HG02943 (cell line): Measurements from ENCODE around the gene NACC2.
"Not testable (repeated sequence)": the region's sequence is repeated elsewhere in the genome, so short reads cannot be mapped to it uniquely, and the experiment has no call there.

Experiments
- ATAC-seq: cut with Tn5 transposase; IDR thresholded peaks from one replicate; pipeline ENCODE4 v1.9.1; 2021; ENCODE audit warnings: mild to moderate bottlenecking, low read depth, moderate library complexity; ENCODE audit not compliant: unreplicated experiment

NACC2 gene

DNA sequence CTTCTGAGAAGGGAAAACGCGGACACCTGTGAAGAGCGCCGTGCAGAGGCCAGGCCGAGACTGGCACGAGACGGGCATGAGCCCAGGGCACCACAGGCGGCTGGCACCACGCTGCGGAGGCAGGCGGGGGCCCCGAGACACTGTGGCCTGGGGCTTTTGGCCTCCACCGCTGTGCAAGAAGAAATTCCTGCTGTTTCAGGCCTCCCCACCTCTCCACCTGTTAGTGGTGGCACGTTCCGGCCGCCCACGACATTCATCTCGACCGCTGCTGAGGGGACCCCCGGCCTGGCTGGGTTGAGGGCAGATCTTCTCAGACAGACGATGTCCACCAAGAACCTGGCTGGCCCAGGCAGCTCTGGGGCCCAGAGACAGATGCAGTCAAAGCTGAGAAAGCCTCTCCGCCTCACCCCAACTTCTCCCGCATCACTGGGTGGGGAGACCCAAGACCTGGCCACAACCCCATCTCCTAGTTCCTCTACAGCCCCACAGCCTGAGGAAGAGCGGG, 11.5 kb downstream of the NACC2 start:
- ATAC-seq, result no peak

DNA sequence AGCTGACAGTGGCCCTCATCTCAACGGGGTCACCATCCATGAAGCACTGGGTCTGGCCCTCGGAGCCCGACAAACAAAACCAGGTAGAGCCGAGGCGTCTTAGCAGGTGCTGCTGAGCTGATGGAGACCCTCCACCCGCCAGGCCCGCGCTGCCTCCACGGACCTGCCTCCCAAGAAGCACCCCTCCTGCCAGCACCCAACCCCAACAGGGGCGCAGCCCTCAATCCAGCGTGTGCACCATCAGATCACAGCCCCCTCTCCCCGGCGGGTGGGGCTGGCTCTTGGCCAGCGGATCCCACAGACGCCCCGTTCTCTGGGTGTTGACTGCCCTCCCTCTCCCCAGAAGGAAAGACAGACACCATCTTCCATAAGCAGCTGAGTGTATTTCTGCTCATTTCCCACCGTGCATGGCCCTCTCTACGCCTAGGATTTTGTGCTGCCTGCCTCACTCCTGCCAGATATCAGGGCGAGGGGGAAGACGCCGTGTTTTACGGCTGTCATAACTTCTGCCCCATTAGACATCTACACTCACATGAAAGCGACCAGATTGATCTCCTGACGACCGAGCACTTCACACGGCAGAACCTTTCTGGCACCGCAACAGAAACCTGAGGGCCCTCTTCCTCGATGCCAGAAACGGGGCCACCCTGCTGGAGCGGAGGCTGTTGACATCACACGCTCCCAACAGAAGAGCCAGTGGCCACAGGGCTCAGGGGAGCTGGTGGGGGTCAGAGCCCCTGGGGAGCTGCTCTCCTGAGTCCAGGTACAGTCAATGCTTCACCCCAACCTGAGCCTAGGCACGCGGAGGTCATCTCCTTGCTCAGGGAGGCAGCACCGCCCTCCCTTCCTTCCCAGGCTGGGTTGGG, 12.4 kb downstream of the NACC2 start:
- no peak for ATAC-seq

DNA sequence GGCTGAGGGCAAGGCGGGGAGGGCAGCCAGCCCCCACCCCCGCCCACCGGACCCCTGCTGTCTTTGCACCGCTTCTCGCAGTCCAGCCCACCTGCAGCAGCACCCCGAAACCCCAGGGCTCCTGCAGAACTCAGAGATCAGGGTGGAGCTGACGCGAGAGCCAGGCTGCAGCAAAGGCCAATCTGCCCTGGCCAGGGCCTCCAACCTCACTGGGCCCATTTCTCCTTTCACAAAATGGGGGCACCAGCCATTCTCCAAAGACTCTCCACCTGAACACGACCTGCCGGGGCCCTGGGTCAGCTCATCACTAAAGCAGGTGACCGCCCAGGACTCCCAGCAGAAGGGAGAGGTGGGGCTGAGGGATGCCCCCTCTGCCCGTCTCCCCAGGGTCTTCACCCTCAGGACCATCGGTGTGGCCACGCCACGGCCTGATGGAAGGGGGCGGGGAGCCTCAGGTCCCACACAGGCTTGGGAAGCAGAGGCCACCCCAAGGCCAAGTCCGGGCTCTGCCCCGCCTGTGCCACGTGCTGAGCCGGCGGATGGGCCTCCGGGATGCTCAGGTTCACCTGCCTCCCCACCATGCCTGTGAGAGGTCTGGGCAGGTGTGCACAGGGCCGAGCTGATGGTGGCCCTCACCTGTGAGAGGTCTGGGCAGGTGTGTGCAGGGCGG, 13.1 kb downstream of the NACC2 start:
- no peak for ATAC-seq

DNA sequence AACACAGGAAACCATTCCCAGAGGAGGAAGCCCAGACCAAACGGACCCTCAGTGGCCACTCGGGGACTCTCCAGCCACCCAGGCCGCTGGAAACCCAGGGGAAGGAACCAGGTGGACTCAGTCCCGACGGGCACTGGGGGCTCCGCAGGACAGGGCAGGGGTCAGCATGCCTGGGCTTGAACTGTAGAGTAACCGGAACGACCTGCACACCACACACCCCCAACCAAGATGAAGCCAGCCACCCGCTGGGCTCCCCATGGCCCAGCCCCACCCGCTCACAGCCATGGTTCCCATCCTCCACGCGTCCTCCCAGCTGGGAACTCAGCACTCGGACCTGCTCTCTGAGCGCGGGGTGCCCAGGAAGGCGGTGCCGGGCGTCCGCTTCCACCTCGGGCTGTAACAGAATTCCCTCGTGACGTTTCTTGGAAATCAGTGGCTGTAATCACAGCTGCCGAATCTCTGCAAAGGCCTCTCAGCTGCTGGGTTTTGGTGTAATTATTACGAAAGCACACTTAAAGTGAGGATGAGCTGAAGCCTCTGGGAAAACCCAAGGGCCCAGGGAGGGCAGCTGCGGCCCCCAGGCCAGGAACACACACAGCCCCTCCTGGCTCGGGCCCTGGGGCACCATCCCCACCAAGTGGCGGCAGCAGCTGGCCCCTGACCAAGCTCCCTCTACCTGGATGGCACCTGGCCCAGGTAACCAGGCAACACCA, 13.8 kb downstream of the NACC2 start:
- ATAC-seq, result no peak

DNA sequence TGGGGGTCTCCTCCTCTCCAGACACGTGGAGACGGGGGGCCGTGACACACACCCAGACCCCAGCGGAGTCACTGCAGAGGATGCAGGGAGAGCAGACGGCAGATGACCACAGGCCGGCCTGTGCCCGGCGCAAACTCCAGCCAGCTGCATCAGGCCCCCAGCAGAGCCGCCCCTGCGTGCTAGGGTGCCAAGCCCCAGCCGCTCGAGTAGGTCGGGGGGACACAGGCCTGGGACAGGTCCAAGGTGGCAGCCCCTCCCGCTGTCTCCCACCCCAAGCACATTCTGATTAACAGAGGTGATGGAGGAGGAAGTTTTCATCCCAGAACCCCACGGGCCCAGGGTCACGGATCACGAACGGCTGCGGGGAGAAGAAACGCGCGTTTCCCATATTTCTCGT, 14.4 kb downstream of the NACC2 start:
- no peak for ATAC-seq

DNA sequence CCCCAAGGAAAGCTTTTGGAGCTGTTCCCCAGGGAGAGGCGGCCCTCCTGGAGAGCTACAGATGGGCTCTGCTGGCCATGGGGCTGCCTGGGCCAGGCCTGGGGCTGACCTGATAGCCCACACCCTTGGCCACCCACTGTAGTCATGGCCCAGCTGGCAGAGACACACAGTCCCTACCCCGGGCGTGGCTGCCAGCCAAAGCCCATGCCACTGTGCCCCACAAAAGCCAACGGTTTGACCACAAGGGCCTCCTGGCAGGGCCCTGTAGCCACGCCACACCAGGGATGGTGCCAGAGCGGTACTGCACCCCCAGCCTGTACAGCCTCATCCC, 15.2 kb downstream of the NACC2 start:
- ATAC-seq, result no peak

DNA sequence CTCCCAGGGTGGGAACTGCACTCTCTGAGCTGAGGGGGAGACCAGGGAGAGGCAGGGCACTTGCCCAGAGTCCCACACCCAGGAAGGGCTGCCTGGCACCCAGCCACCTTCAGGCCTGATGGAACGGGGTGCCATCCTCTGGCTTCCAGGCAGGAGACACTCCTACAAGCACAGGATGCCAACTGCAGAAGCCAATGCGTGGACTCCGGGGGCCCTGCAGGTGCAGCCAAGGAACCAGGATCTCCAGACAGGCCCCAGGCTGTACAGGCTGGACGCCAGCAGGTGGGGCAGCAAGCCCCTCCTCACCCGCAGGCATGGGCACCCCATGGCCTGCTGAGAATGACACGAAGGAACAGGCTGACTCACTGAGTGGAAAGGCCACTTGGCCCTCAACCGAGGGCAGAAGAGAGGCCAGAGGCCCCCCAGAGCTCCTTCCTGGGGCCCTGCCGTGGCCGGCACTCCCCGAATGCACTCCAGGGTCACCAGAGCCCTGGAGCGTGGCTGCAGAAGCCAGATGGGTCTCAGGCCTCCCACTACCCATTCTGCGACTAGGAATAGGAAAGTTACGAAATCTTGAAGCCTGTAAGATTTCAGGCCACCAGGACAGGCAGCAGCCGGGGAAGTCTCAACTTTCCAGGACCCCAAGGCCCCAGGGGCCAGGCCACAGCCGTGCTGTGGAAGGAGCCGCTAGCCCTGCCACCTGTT, 15.7 kb downstream of the NACC2 start:
- ATAC-seq, result no peak

DNA sequence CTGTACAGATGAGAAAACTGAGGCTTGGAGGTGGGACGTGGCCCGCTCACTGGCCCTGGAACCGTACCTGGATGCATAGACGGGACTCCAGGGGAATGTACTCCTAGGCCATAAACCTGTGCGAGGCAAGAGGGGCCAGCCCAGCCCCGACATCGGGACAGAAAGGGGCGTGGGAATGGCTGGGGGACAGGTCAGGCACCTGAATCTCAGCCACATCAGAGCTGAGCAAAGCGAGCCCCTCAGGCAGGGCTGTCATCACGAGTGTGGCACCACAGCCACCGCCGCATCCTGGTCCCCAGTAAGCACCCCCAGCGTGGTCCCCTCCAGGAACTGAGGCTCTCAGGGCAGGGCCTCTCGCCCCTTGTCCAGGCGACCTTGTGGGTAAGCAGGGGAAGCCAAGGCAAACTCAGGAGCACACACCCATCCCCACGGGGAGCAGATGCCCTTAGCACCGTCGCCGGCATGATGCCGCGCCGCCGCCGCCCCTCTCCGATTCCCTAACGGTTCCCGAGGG, 16.5 kb downstream of the NACC2 start:
- no peak for ATAC-seq

DNA sequence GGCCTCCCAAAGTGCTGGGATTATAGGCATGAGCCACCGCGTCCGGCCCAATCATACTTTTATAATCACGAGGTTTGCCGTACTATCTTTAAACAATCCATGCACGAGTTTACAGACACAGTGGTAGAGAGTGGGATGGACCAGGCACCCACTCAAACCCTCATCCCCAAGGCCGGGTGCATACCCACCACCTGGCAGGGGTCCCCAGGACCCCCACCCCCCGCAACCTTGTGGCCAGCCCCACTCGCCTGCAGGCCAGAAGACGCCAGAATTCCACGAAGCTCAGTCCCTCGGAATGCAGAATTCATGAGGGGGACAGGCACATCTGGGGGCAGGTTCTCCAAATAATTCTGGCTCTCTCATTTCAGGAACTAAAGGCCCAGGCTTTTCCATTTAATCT, 17.1 kb downstream of the NACC2 start:
- no peak for ATAC-seq

DNA sequence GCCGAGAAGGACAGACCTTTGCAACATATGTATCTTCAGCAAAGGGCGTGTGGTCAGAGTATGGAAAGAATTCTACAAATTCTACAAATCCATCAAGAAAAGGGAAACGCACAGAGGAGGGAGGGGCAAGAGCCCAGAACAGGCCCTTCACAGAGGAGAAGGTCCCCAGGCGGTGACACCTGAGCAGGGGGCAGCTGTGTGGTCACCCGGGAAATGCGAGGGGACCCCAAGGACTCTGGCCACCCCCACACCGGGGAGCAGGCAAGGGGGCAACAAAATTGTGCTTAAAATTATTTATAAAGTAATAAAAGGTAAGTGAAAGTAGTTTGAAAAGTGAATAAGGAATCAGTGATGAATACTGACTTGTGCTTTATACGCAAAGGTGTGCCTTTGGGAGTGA, 17.6 kb downstream of the NACC2 start:
- ATAC-seq, result no peak

DNA sequence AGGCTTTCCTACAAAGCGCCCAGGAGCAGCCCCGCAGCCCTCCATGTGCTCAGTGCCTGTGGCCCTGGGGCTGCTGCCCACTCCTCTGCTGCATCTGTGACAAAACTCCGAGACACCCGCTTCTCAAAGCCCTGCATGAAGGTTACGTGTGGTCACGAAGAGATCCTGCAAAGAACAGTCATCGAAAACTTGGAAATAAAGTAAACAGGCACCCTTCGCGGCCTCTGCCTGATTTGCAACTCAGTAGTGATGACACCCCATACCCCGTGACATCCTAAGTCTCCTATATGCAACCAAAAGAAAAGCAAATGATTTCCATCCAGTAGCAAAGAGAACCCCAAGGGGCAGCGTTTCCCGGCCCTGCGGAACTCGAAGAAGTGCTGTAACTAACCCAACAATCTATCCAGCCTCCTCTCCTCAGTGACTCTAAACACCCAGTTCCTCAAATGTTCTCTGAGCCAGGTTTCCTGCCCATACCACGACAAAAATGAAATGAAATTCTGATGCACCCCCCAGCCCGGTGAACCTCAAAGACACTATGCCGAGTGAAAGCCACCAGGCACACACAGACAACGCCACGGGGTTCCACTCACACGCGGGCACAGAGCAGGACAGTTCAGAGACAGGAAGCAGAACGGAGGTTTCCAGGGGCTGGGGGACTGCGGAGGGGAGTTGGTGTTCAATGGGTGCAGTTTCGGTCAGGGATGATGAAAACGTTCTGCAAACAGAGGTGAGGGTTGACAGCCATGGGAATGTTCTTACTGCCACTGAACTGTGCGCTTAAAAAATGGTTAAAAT, 19.0 kb downstream of the NACC2 start:
- ATAC-seq, result no peak

DNA sequence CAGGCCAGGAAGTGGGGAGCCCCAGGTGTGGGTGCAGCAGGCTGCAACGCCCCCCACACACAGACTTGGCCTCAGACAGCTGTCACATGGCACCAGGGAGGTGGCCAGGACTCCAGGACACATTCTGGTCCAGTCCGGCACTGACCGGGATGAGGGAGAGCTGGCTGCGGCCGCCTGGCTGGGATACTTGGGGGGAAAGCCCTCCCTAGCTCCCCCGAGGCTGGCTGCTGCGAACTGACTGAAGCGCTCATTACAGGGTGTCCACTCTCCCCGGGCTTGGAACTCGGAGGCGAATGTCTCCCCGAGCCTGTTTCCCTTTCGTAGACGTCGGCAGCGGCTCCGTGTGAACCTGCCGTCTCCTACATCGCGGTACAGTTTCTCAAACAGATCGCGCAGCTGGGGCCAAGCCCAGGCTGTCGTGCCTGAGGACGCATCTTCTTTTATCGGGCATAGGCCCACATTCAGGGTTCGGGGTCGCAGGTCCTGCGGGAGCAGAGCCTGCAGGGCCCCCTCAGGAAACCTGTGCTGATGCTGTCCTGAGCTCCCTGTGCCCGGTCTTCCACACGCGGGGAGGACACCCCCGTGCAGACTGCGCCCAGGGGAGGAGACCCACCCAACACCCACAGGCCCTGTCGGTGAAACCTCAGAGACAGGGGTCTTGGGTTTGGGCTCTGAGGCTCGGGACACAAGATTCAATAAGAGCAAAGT, 19.8 kb downstream of the NACC2 start:
- no peak for ATAC-seq

DNA sequence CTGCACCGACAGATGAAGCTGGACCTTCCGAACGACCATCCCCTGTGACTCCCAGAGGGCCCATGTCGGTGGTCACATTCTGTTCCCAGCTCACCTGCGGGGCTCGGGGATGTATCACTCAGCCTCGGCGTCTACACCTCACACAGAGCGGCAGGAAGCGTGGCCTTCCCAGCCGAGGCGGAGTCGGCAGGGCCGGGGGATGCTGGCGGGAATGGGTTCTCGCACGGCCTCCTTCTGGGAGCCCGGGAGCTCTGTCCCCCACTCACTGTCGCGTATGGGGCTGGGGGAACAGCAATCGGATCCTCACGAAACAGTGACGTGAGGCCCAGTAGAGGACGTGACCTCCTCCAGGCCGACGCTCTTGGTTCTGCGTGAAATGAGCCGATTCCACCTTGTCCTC, 20.4 kb downstream of the NACC2 start:
- no peak for ATAC-seq

DNA sequence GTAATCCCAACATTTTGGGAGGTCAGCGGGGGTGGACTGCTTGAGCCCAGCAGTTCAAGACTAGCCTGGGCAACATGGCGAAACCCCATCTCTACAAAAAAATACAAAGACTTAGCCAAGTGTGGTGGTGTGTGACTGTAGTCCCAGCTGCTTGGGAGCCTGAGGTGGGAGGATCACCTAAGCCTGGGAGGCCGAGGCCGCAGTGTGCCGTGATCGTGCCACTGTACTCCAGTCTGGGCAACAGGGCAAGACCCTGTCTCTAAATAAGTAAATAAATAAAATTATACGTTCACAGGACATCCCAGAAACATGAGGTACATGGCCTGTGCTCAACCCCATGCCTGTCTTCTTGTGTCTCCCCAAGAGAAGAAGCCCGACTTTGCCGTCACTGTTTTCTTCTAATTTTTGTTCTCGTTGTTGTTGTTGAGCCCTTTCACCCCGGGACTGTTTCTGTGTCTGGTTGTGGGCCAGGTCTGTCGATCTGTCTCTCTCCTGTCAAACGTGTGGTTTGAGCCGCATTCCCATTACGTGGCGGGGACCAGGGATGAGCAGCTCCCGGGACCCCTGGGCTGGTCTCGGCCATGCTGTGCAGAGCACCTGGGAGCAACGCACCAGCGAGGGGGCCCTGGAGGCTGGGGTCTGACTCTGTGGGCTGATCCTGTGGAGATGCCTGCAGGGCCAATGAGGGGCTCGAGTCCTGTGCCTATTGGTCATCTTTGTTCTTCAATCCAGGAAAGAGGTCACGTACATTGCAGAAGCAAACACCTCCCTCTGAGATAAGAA, 32.2 kb downstream of the NACC2 start:
- ATAC-seq, result no peak

DNA sequence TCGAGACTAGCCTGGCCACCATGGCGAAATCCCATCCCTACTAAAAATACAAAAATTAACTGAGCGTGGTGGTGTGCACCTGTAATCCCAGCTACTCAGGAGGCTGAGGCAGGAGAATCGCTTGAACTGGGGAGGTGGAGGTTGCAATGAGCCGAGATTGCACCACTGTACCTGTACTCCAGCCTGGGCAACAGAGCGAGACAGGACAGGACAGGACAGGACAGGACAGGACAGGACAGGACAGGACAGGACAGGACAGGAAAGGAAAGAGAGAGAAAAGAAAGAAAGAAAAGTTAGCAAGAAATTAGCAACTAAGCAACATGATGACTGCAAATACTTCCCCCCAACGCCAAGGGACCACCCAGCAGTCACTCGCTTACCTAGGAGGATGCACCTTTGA, 33.2 kb downstream of the NACC2 start:
- not testable (repeated sequence) for ATAC-seq

DNA sequence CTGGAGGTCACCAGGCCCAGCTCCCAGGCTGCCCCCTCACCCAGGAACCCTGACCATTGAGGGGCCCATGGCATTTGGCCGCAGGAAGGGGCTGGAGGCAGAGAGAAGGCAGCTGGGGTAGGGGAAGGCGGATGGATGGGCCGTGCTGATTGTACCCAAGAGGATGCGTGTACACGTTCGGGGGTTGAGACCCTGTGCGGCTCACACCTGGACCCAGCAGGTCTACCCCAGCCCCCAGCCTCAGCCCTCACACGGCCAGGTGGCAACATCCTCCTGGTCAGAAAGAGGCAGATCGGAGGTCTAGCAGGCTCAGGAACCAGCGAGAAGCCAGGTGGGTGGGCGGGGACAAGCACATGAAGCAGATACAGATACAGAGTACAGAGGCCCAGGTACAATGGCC, 33.7 kb downstream of the NACC2 start:
- no peak for ATAC-seq

DNA sequence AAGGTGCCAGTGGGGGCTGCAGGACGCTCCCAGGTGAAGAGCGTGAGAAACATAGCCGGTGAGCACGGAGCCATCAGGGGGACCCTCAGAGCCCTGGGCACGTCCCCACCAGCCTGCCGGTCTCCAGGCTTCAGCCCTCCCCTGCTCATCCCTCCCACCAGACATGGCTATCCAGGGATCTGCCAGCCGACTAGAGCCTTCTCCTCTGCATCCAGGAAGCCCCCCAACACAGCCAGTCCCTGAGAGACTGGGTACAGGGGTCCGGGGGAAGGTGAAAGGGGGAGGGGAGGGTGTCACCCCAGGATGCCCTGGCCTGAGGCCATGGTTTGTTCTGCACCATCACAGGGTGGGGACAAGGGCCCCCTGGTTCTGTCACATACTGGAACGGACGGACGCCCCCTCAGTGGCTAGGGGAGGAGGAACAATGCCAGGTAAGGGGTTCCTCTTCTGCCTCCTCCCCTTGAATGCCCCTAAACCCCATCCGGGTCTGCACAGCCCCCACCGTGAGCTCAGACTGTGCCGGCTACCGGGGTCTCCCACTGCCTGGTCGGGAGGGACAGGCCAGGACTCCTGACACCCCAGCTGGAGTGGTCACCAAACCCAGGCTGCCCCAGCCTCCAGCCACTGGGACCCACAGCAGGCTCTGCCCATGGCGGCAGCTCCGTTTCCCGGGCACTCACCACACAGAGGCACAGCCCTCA, 34.3 kb downstream of the NACC2 start:
- no peak for ATAC-seq
